DND-41 (cell line): ENCODE data around the gene DNAH3.

Source experiments
- EZH2 ChIP-seq: IDR thresholded peaks from 3 replicates; pipeline ENCODE4 v1.6.1; 2012; ENCODE audit warnings: borderline replicate concordance, low read depth, mild to moderate bottlenecking, moderate library complexity, low read length, inconsistent platforms; ENCODE audit not compliant: severe bottlenecking
- TF ChIP-seq, protein P1 (sequence below): IDR thresholded peaks from 2 replicates; pipeline ENCODE4 v1.5.1; 2012; ENCODE audit warnings: borderline replicate concordance, low read length, moderate library complexity, mild to moderate bottlenecking; ENCODE audit not compliant: poor library complexity, severe bottlenecking; ENCODE audit errors: extremely low read depth

DNA sequence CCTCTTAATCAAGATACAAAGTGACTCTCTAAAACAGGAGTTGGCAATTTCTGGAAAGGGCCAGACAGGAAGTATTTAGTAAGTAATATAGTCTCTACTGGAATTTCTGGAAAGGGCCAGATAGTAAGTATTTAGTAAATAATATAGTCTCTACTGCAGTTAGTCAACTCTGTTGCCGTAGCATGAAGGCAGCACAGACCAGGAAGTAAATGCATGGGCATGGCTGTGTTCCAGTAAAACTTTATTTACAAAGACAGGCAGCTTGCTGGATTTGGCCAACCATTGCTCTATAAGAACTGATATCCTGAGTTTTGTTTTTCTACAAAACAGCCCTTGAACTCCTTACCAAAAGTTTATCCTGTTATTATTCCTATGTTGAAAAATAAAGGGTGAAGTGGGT is 24.8 kb upstream of the DNAH3 start:
- TF ChIP-seq, protein P1, sequence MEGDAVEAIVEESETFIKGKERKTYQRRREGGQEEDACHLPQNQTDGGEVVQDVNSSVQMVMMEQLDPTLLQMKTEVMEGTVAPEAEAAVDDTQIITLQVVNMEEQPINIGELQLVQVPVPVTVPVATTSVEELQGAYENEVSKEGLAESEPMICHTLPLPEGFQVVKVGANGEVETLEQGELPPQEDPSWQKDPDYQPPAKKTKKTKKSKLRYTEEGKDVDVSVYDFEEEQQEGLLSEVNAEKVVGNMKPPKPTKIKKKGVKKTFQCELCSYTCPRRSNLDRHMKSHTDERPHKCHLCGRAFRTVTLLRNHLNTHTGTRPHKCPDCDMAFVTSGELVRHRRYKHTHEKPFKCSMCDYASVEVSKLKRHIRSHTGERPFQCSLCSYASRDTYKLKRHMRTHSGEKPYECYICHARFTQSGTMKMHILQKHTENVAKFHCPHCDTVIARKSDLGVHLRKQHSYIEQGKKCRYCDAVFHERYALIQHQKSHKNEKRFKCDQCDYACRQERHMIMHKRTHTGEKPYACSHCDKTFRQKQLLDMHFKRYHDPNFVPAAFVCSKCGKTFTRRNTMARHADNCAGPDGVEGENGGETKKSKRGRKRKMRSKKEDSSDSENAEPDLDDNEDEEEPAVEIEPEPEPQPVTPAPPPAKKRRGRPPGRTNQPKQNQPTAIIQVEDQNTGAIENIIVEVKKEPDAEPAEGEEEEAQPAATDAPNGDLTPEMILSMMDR = no peak
- no peak for TF ChIP-seq EZH2
